GM23248 (cell line): Measurements from ENCODE around the gene LYVE1. TPM values are rescaled to one million over a fixed set of nuclear protein-coding genes. Genes with fewer than 3 reads are reported as not detected.
A peak's percentile ranks its signal among the peaks of the same experiment; 100 is the strongest.

ENCODE experiments used
- DNase-seq: peaks from one replicate; pipeline ENCODE4 v3.0.0-alpha.2; 2015
- H2AFZ ChIP-seq: fragments of 200-600 bp; sonication (generic); 2 replicates; pipeline ENCODE4 v1.6.1; 2016; ENCODE audit warnings: antibody characterized with exemption
- H3F3A ChIP-seq: fragments of 200-600 bp; sonication (generic); 2 replicates; pipeline ENCODE4 v1.6.1; 2016; ENCODE audit warnings: mild to moderate bottlenecking, antibody characterized with exemption, mixed run types; ENCODE audit not compliant: insufficient read depth
- H3K27ac ChIP-seq: fragments of 200-600 bp; sonication (generic); 2 replicates; pipeline ENCODE4 v1.5.1; 2016; ENCODE audit warnings: mild to moderate bottlenecking
- H3K27me3 ChIP-seq: fragments of 200-600 bp; sonication (generic); replicated peaks from 2 replicates; pipeline ENCODE4 v1.6.1; 2016; ENCODE audit warnings: mild to moderate bottlenecking; ENCODE audit not compliant: insufficient read depth
- H3K36me3 ChIP-seq: fragments of 200-600 bp; sonication (generic); 2 replicates; pipeline ENCODE4 v1.6.1; 2016; ENCODE audit warnings: low read depth, mild to moderate bottlenecking
- H3K4me1 ChIP-seq: fragments of 200-600 bp; sonication (generic); 2 replicates; pipeline ENCODE4 v1.6.1; 2016; ENCODE audit warnings: mild to moderate bottlenecking; ENCODE audit not compliant: insufficient read depth
- H3K4me2 ChIP-seq: fragments of 200-600 bp; sonication (generic); one replicate; pipeline ENCODE4 v1.6.1; 2016; ENCODE audit warnings: mild to moderate bottlenecking; ENCODE audit not compliant: unreplicated experiment
- H3K4me3 ChIP-seq: fragments of 200-600 bp; sonication (generic); 2 replicates; pipeline ENCODE4 v1.5.1; 2016; ENCODE audit warnings: mild to moderate bottlenecking
- H3K79me2 ChIP-seq: fragments of 200-600 bp; sonication (generic); 2 replicates; pipeline ENCODE4 v1.6.1; 2016; ENCODE audit warnings: mild to moderate bottlenecking; ENCODE audit not compliant: insufficient read depth
- H3K9ac ChIP-seq: fragments of 200-600 bp; sonication (generic); 2 replicates; pipeline ENCODE4 v1.6.1; 2016; ENCODE audit warnings: mild to moderate bottlenecking
- H3K9me2 ChIP-seq: fragments of 200-600 bp; sonication (generic); 2 replicates; pipeline ENCODE4 v1.6.1; 2016; ENCODE audit warnings: mixed run types, mild to moderate bottlenecking, moderate library complexity; ENCODE audit not compliant: insufficient read depth
- H3K9me3 ChIP-seq: fragments of 200-600 bp; sonication (generic); one replicate; pipeline ENCODE4 v1.6.1; 2017; ENCODE audit warnings: low read depth
- H4K20me1 ChIP-seq: fragments of 200-600 bp; sonication (generic); 2 replicates; pipeline ENCODE4 v1.6.0; 2016; ENCODE audit not compliant: insufficient read depth
- EZH2 ChIP-seq: fragments of 200-600 bp; sonication (generic); IDR thresholded peaks from 2 replicates; pipeline ENCODE4 v1.6.1; 2018; ENCODE audit warnings: antibody characterized with exemption, mild to moderate bottlenecking; ENCODE audit not compliant: insufficient read depth, poor library complexity, severe bottlenecking
- EZH2phosphoT487 ChIP-seq: fragments of 200-600 bp; sonication (generic); IDR thresholded peaks from 2 replicates; pipeline ENCODE4 v1.6.1; 2018; ENCODE audit warnings: antibody characterized with exemption, moderate library complexity, mild to moderate bottlenecking, low read depth; ENCODE audit not compliant: insufficient read depth
- WGBS, 2 experiments: methylation state at CpG; one replicate each; pipeline ENCODE4 v1.1.6; 2015 to 2017; ENCODE audit warnings: low lambda C conversion rate in 2 of 2, low coverage in 1 of 2; ENCODE audit errors: missing lambda C conversion rate in 2 of 2; 5-methylcytosine and 5-hydroxymethylcytosine counted together
- in situ Hi-C: fragments of 300-500 bp; cut with MboI; formaldehyde crosslinking; loops from 2 replicates; pipeline ENCODE4 v1.15.0; 2020
- polyA plus RNA-seq: library from polyadenylated mRNA; unstranded; fragments of >200 nt; fragmentation: Nextera tagmentation; extraction: Ambion mirVana; gene quantifications from 2 replicates; pipeline ENCODE4 v1.2.1, GENCODE V29; 2016
- total RNA-seq: library from RNA; depleted of rRNA; stranded (reverse); fragments of >200 nt; shearing (Covaris generic); gene quantifications from 2 replicates; pipeline ENCODE4 v1.2.3, GENCODE V29; 2014

LYVE1 gene
- total and polyA plus RNA-seq, 2 experiments from 2014 or later: not detected

- Histone ChIP-seq H3K4me1 (peaks cover 36% of the 10 kb centered on the region), H3K9me2 (no peaks in the 10 kb centered on the region), H3F3A (peaks cover 24% of the 10 kb centered on the region), H3K36me3 (no peaks in the 10 kb centered on the region), H3K9me3 (no peaks in the 10 kb centered on the region), H3K79me2 (no peaks in the 10 kb centered on the region), H4K20me1 (no peaks in the 10 kb centered on the region), H3K27ac (peak overlapping the region; percentile 72), H3K4me2 (peak overlapping the region; percentile 49), H3K27me3 (no peaks in the 10 kb centered on the region), H3K4me3 (no peak overlapping the region), H3K9ac (no peak overlapping the region), H2AFZ (peak overlapping the region; percentile 25)
- DNase-seq: peak; percentile 27
- in situ Hi-C loops: no loop called here
- 50 to 51% methylated on average over 2 of the region's 2 CpGs for WGBS, 2 experiments
- TF ChIP-seq EZH2phosphoT487: no peak
- no peak for TF ChIP-seq EZH2
Observed at GRCh38 chr11:10591741-10592140, 23.3 kb upstream of the LYVE1 start.

- no peaks in the 10 kb centered on the region for H3K79me2 ChIP-seq
- H4K20me1 ChIP-seq: no peaks in the 10 kb centered on the region
- no peak overlapping the region for H3K9ac ChIP-seq
- no peak for DNase-seq
- no peak overlapping the region for H2AFZ ChIP-seq
- no peaks in the 10 kb centered on the region for H3K9me2 ChIP-seq
- no peak overlapping the region for H3K4me2 ChIP-seq
- H3F3A ChIP-seq: peaks cover 27% of the 10 kb centered on the region
- no peak overlapping the region for H3K4me3 ChIP-seq
- TF ChIP-seq EZH2 (no peak), EZH2phosphoT487 (no peak)
- H3K9me3 ChIP-seq: no peaks in the 10 kb centered on the region
- H3K4me1 ChIP-seq: peaks cover 41% of the 10 kb centered on the region
- H3K36me3 ChIP-seq: no peaks in the 10 kb centered on the region
- no peaks in the 10 kb centered on the region for H3K27me3 ChIP-seq
- in situ Hi-C loops: no loop called here
- H3K27ac ChIP-seq: no peak overlapping the region
- WGBS, 2 experiments: 84 to 91% methylated on average over 2 of the region's 2 CpGs
Observed at GRCh38 chr11:10590218-10590915, 21.9 kb upstream of the LYVE1 start.

GRCh38 chr11:10588904-10589303, 20.4 kb upstream of the LYVE1 start:
- Histone ChIP-seq H3K36me3 (no peaks in the 10 kb centered on the region), H3K4me2 (no peak overlapping the region), H3K4me1 (peaks cover 41% of the 10 kb centered on the region), H3K27me3 (no peaks in the 10 kb centered on the region), H3K79me2 (no peaks in the 10 kb centered on the region), H3K9ac (no peak overlapping the region), H2AFZ (no peak overlapping the region), H3K9me2 (no peaks in the 10 kb centered on the region), H3K4me3 (no peak overlapping the region), H3K27ac (no peak overlapping the region), H3K9me3 (no peaks in the 10 kb centered on the region), H3F3A (peaks cover 27% of the 10 kb centered on the region), H4K20me1 (no peaks in the 10 kb centered on the region)
- in situ Hi-C loops: no loop called here
- TF ChIP-seq EZH2phosphoT487: no peak
- no peak for TF ChIP-seq EZH2
- no peak for DNase-seq
- 88 to 94% methylated on average over 2 of the region's 2 CpGs for WGBS, 2 experiments

GRCh38 chr11:10587995-10588394, 19.5 kb upstream of the LYVE1 start:
- Histone ChIP-seq H3K4me2 (no peak overlapping the region), H3K4me3 (no peak overlapping the region), H3K36me3 (no peaks in the 10 kb centered on the region), H3K9me2 (no peaks in the 10 kb centered on the region), H3K9ac (no peak overlapping the region), H2AFZ (no peak overlapping the region), H3F3A (peaks cover 25% of the 10 kb centered on the region), H3K4me1 (peaks cover 40% of the 10 kb centered on the region), H3K79me2 (no peaks in the 10 kb centered on the region), H3K27ac (no peak overlapping the region), H3K27me3 (no peaks in the 10 kb centered on the region), H4K20me1 (no peaks in the 10 kb centered on the region), H3K9me3 (no peaks in the 10 kb centered on the region)
- no peak for DNase-seq
- 89 to 94% methylated on average over 2 to 3 of the region's 3 CpGs for WGBS, 2 experiments
- in situ Hi-C loops: no loop called here
- TF ChIP-seq EZH2phosphoT487 (no peak), EZH2 (no peak)
